Fibroblast of lung (primary cell): ENCODE measurements around the gene ICE1. TPM values are rescaled to one million over a fixed set of nuclear protein-coding genes. Genes with fewer than 3 reads are reported as not detected.

Experiments
- DNase-seq, 2 donors: peaks; one replicate each; pipeline versions ENCODE4 v3.0.0 to v3.0.0-alpha.2; 2010; ENCODE audit warnings: low read depth in 2 of 2
- H2AFZ ChIP-seq: 2 replicates; pipeline ENCODE4 v1.5.1; 2012; ENCODE audit warnings: low read length, control low read depth, inconsistent platforms
- H3K27ac ChIP-seq: 2 replicates; pipeline ENCODE4 v1.5.1; 2011; ENCODE audit warnings: low read length, control low read depth; ENCODE audit not compliant: insufficient read depth
- H3K27me3 ChIP-seq: 2 replicates; pipeline ENCODE4 v1.5.1; 2011; ENCODE audit warnings: mild to moderate bottlenecking, low read length; ENCODE audit not compliant: control insufficient read depth, insufficient read depth
- H3K36me3 ChIP-seq: 2 replicates; pipeline ENCODE4 v1.5.1; 2011; ENCODE audit warnings: low read length; ENCODE audit not compliant: control insufficient read depth, insufficient read depth
- H3K4me1 ChIP-seq: 2 replicates; pipeline ENCODE4 v1.5.1; 2011; ENCODE audit warnings: low read length; ENCODE audit not compliant: control insufficient read depth, insufficient read depth; ENCODE audit errors: extremely low read depth
- H3K4me2 ChIP-seq: 2 replicates; pipeline ENCODE4 v1.5.1; 2011; ENCODE audit warnings: low read length, control low read depth; ENCODE audit not compliant: insufficient read depth; ENCODE audit errors: extremely low read depth
- H3K4me3 ChIP-seq, 4 experiments: fragments of 200-600 bp in 1 of 4; sonication (generic) in 1 of 4; replicated peaks in 1 of 4; 2 replicates each; pipeline ENCODE4 v1.5.1; 2011 to 2016; ENCODE audit warnings: low read length in 4 of 4, low read depth in 3 of 4, mild to moderate bottlenecking in 3 of 4, control low read depth in 2 of 4, inconsistent platforms in 1 of 4, mixed read lengths in 1 of 4; ENCODE audit not compliant: insufficient read depth in 1 of 4; ENCODE audit errors: control extremely low read depth in 1 of 4
- H3K79me2 ChIP-seq: 2 replicates; pipeline ENCODE4 v1.5.1; 2012; ENCODE audit warnings: mild to moderate bottlenecking, low read length, inconsistent platforms; ENCODE audit not compliant: control insufficient read depth, insufficient read depth
- H3K9ac ChIP-seq: 2 replicates; pipeline ENCODE4 v1.5.1; 2011; ENCODE audit warnings: mild to moderate bottlenecking, low read length, control low read depth; ENCODE audit not compliant: insufficient read depth
- H3K9me3 ChIP-seq: 2 replicates; pipeline ENCODE4 v1.5.1; 2012; ENCODE audit warnings: low read depth, low read length; ENCODE audit not compliant: control insufficient read depth, insufficient read depth
- H4K20me1 ChIP-seq: 2 replicates; pipeline ENCODE4 v1.5.1; 2011; ENCODE audit warnings: low read length; ENCODE audit not compliant: control insufficient read depth, insufficient read depth; ENCODE audit errors: extremely low read depth
- CTCF ChIP-seq, 2 donors: IDR thresholded peaks in 1 of 2; conservative IDR thresholded peaks in 1 of 2; 1 replicate in 1 of 2; 2 replicates in 1 of 2; pipeline ENCODE4 v1.5.1; 2011 to 2012; ENCODE audit warnings: low read length in 2 of 2, control low read depth in 1 of 2, inconsistent platforms in 1 of 2, low read depth in 1 of 2, mild to moderate bottlenecking in 1 of 2
- EZH2 ChIP-seq: IDR thresholded peaks from 2 replicates; pipeline ENCODE4 v1.5.1; 2012; ENCODE audit warnings: low read length, control low read depth, mild to moderate bottlenecking; ENCODE audit errors: missing control alignments
- polyA plus RNA-seq, 2 donors: library from polyadenylated mRNA; depleted of rRNA in 1 of 2; stranded (reverse) in 1 of 2; unstranded in 1 of 2; fragments of >200 nt; gene quantifications; 2 replicates each; pipeline ENCODE4 v1.2.1, GENCODE V29; 2011 to 2012; ENCODE audit warnings: missing spikeins in 1 of 2
- total RNA-seq: library from RNA; depleted of rRNA; stranded (reverse); fragments of >200 nt; gene quantifications from 2 replicates; pipeline ENCODE4 v1.2.1, GENCODE V29; 2014

The ICE1 gene
- total and polyA plus RNA-seq, 2 donors (not counting 1 experiment from before 2014, with no cell fraction given), result 17.6 to 24.4 TPM

GRCh38 chr5:5421149-5421960 lies 1.1 kb upstream of the ICE1 start:
- TF ChIP-seq EZH2, result no peak
- no peak for TF ChIP-seq CTCF (conservative IDR thresholded peaks at IDR 0.05 in 1 of 2, IDR thresholded peaks at IDR 0.05 in 1 of 2; ENCODE audit: low read depth in 1 of 2, low read length in 2 of 2)
- H3K4me1 ChIP-seq, result peaks cover 11% of the 10 kb centered on the region

GRCh38 chr5:5422819-5423515 lies 490 bp downstream of the ICE1 start:
- Histone ChIP-seq H2AFZ (no peak overlapping the region), H3K4me3 (peak overlapping the region; percentile 79 to 98 (median 84)), H3K4me2 (peak overlapping the region; percentile 76), H3K27me3 (no peaks in the 10 kb centered on the region), H3K9me3 (no peaks in the 10 kb centered on the region), H4K20me1 (no peaks in the 10 kb centered on the region), H3K36me3 (no peaks in the 10 kb centered on the region), H3K79me2 (peaks cover 53% of the 10 kb centered on the region), H3K4me1 (peaks cover 11% of the 10 kb centered on the region), H3K9ac (peak overlapping the region; percentile 91), H3K27ac (peak overlapping the region; percentile 95)
- no peak for DNase-seq
- TF ChIP-seq CTCF (conservative IDR thresholded peaks at IDR 0.05 in 1 of 2, IDR thresholded peaks at IDR 0.05 in 1 of 2; ENCODE audit: low read depth in 1 of 2, low read length in 2 of 2) (no peak), EZH2 (no peak)

More at GRCh38 chr5:5421149-5421960, 1.1 kb upstream of the ICE1 start:
- no peaks in the 10 kb centered on the region for H3K36me3 ChIP-seq
- H3K9ac ChIP-seq, result peak overlapping the region; percentile 84
- H3K27me3 ChIP-seq, result no peaks in the 10 kb centered on the region
- no peaks in the 10 kb centered on the region for H3K9me3 ChIP-seq
- peak overlapping the region; percentile 93 for H2AFZ ChIP-seq
- H3K79me2 ChIP-seq, result peaks cover 37% of the 10 kb centered on the region
- H3K4me2 ChIP-seq, result peak overlapping the region; percentile 80
- H3K4me3 ChIP-seq, result peak overlapping the region; percentile 62 to 98 (median 78)
- H4K20me1 ChIP-seq, result no peaks in the 10 kb centered on the region
- H3K27ac ChIP-seq, result peak overlapping the region; percentile 95
- DNase-seq, result peak in 1 of 2 donors; percentile 55

- Histone ChIP-seq H3K4me1 (peaks cover 11% of the 10 kb centered on the region), H3K4me2 (peak overlapping the region; percentile 76), H3K79me2 (peaks cover 59% of the 10 kb centered on the region), H3K9ac (no peak overlapping the region), H3K9me3 (no peaks in the 10 kb centered on the region), H3K36me3 (no peaks in the 10 kb centered on the region), H4K20me1 (no peaks in the 10 kb centered on the region), H2AFZ (no peak overlapping the region), H3K27ac (peak overlapping the region; percentile 95), H3K4me3 (peak overlapping the region; percentile 79 to 98 (median 84)), H3K27me3 (no peaks in the 10 kb centered on the region)
- TF ChIP-seq CTCF (conservative IDR thresholded peaks at IDR 0.05 in 1 of 2, IDR thresholded peaks at IDR 0.05 in 1 of 2; ENCODE audit: low read depth in 1 of 2, low read length in 2 of 2), result no peak
- no peak for DNase-seq
Observed at GRCh38 chr5:5423586-5423985, 1.1 kb downstream of the ICE1 start.
